Measurements from ENCODE around the gene HDAC8. TPM values are rescaled to one million over a fixed set of nuclear protein-coding genes. Genes with fewer than 3 reads are reported as not detected.

HDAC8 gene
- polyA plus RNA-seq (42.9 and 54.0 TPM in 2 replicates), polyA minus RNA-seq (46.3 and 62.3 TPM in 2 replicates)

DNA sequence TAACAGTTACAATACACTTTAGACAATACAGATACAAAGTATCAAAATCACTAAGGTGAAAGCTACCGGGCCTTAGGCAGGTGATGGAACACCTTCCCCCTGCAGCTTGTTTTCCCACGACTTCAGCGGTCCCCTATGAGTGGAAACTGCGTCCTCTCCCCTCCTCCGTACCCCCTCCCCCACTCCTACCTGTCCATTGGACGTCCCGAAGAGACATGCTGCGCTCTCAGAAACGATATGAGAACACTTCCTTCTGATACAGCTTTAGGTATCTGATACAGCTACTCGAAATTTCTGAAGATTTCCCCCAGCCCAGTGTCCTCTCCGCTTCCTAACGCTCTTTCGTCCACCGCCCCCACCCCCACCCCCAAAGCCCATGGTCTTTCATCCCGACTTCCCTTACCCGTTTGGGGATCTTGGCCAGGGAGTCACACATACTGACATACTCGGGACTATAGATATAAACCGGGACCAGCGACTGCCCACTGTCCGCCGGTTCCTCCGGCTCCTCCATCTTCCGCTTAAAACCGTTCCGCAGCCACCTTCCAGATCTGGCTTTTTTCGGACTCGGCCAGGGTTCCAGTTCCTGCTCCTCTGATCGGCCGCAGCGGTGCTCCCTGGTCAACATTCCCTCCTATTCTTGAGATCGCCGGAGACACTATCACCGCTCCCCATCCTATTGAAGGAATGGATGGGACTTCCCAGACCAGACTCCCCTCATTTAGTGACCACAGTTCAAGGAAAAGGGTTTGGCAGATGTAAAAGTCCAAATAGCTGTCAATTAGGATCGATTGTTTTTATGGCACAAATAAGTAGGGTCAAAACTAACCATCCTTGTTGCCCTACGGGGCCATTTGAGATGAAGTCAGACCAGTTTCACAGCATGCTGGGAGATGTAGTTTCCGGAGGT, at the start of gene HDAC8:
TSS of gene HDAC8 (minus strand) at position 596 of the 910 bp plus-strand sequence. CDS start at position 514, 82 bp downstream.
- Histone ChIP-seq H2AFZ (ENCODE audit: low read depth, low read length) (peak within 1 kb of the TSS; percentile 65), H3K9ac (ENCODE audit: low read length) (peak within 1 kb of the TSS; percentile 72), H3K9me2 (ENCODE audit: insufficient read depth, low read length) (no peaks in the 10 kb centered on the region), H3K27ac (ENCODE audit: low read length) (peak within 1 kb of the TSS; percentile 64), H3K27me3 (ENCODE audit: insufficient read depth, low read depth, low read length) (no peaks in the 10 kb centered on the region), H3K79me2 (replicated peaks; ENCODE audit: insufficient read depth, low read length) (no peaks in the 10 kb centered on the region), H4K20me1 (ENCODE audit: insufficient read depth) (no peaks in the 10 kb centered on the region), H3F3A (ENCODE audit: insufficient read depth, low read length, poor library complexity, severe bottlenecking) (no peaks in the 10 kb centered on the region), H3K9me3 (ENCODE audit: low read length) (no peaks in the 10 kb centered on the region), H3K4me3 (ENCODE audit: low read length) (peak within 1 kb of the TSS; percentile 76), H3K4me2 (ENCODE audit: low read length) (peak within 1 kb of the TSS; percentile 39), H3K36me3 (ENCODE audit: insufficient read depth, low read length) (no peaks in the 10 kb centered on the region)
- TF ChIP-seq EP300 (conservative IDR thresholded peaks at IDR 0.05; ENCODE audit: poor library complexity, severe bottlenecking) (no peak), RAD21 (conservative IDR thresholded peaks at IDR 0.05) (no peak), TAF1 (IDR thresholded peaks at IDR 0.05; ENCODE audit: low read depth) (peak; percentile 28), MXI1 (conservative IDR thresholded peaks at IDR 0.05; ENCODE audit: poor library complexity, severe bottlenecking) (peak; percentile 18), SMC3 (conservative IDR thresholded peaks at IDR 0.05; ENCODE audit: poor library complexity) (no peak)
- TF ChIP-seq, protein P1, sequence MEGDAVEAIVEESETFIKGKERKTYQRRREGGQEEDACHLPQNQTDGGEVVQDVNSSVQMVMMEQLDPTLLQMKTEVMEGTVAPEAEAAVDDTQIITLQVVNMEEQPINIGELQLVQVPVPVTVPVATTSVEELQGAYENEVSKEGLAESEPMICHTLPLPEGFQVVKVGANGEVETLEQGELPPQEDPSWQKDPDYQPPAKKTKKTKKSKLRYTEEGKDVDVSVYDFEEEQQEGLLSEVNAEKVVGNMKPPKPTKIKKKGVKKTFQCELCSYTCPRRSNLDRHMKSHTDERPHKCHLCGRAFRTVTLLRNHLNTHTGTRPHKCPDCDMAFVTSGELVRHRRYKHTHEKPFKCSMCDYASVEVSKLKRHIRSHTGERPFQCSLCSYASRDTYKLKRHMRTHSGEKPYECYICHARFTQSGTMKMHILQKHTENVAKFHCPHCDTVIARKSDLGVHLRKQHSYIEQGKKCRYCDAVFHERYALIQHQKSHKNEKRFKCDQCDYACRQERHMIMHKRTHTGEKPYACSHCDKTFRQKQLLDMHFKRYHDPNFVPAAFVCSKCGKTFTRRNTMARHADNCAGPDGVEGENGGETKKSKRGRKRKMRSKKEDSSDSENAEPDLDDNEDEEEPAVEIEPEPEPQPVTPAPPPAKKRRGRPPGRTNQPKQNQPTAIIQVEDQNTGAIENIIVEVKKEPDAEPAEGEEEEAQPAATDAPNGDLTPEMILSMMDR (IDR thresholded peaks at IDR 0.05; ENCODE audit: poor library complexity, severe bottlenecking) = no peak

DNA sequence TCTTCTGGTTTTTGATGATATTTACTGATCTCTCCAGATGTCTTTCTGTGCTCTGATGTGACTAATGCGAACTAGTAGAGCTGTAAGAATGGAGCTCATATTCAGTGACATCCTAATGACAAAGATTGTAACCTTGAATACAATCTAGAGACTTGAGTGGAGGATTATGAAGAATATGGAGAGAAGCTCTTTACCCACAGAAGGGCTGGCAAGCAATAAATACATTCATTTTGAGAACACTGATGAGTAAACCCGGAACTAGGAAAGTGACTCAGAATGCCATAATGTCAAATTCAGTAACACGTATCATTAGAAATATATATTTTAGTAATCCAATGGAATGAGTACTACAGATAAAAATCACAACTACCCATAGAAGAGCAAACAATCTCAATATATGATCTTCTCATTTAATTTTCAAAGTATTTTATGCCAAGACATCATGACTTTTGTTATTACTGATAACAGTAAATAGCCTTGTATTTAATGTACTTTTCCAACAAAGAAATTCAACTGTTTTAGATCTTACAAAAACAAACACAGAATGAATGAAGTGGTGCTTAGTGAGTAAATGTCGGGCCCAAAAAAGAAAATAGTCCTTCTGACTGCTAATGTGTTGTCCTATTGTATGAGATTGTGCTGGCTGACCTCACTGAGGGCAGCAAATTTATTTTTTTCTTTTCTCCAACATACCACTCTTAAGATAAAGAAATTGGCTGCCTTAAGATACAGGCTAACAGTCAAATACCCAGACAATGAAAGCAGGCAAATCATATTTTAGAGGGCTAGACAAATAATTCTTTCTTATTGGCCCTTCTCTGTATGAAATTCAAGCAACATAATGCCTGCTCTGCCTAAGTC, 49.2 kb upstream of the HDAC8 start:
- no peak overlapping the region for H3K4me2 ChIP-seq (ENCODE audit: low read length)

More for the DNA sequence above, 49.2 kb upstream of the HDAC8 start:
- no peaks in the 10 kb centered on the region for H3K79me2 ChIP-seq (replicated peaks; ENCODE audit: insufficient read depth, low read length)
- H4K20me1 ChIP-seq (ENCODE audit: insufficient read depth) = no peaks in the 10 kb centered on the region
- no peaks in the 10 kb centered on the region for H3K36me3 ChIP-seq (ENCODE audit: insufficient read depth, low read length)
- TF ChIP-seq, protein P1 (IDR thresholded peaks at IDR 0.05; ENCODE audit: poor library complexity, severe bottlenecking) = no peak
- TF ChIP-seq, protein P2, sequence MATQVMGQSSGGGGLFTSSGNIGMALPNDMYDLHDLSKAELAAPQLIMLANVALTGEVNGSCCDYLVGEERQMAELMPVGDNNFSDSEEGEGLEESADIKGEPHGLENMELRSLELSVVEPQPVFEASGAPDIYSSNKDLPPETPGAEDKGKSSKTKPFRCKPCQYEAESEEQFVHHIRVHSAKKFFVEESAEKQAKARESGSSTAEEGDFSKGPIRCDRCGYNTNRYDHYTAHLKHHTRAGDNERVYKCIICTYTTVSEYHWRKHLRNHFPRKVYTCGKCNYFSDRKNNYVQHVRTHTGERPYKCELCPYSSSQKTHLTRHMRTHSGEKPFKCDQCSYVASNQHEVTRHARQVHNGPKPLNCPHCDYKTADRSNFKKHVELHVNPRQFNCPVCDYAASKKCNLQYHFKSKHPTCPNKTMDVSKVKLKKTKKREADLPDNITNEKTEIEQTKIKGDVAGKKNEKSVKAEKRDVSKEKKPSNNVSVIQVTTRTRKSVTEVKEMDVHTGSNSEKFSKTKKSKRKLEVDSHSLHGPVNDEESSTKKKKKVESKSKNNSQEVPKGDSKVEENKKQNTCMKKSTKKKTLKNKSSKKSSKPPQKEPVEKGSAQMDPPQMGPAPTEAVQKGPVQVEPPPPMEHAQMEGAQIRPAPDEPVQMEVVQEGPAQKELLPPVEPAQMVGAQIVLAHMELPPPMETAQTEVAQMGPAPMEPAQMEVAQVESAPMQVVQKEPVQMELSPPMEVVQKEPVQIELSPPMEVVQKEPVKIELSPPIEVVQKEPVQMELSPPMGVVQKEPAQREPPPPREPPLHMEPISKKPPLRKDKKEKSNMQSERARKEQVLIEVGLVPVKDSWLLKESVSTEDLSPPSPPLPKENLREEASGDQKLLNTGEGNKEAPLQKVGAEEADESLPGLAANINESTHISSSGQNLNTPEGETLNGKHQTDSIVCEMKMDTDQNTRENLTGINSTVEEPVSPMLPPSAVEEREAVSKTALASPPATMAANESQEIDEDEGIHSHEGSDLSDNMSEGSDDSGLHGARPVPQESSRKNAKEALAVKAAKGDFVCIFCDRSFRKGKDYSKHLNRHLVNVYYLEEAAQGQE (IDR thresholded peaks at IDR 0.05; ENCODE audit: borderline replicate concordance) = no peak
- no peak for TF ChIP-seq SMC3 (conservative IDR thresholded peaks at IDR 0.05; ENCODE audit: poor library complexity)
- no peak for TF ChIP-seq EZH2 (IDR thresholded peaks at IDR 0.05; ENCODE audit: borderline replicate concordance, insufficient read depth, low read length, poor library complexity, severe bottlenecking)
- no peak for TF ChIP-seq RAD21 (conservative IDR thresholded peaks at IDR 0.05)
- TF ChIP-seq POLR2AphosphoS5 (IDR thresholded peaks at IDR 0.05) = no peak
- no peak for TF ChIP-seq EP300 (conservative IDR thresholded peaks at IDR 0.05; ENCODE audit: poor library complexity, severe bottlenecking)
- no peak for TF ChIP-seq MXI1 (conservative IDR thresholded peaks at IDR 0.05; ENCODE audit: poor library complexity, severe bottlenecking)
- TF ChIP-seq TAF1 (IDR thresholded peaks at IDR 0.05; ENCODE audit: low read depth) = no peak
- H3K27me3 ChIP-seq (ENCODE audit: insufficient read depth, low read depth, low read length) = no peaks in the 10 kb centered on the region
- no peak overlapping the region for H2AFZ ChIP-seq (ENCODE audit: low read depth, low read length)
- no peaks in the 10 kb centered on the region for H3K9me3 ChIP-seq (ENCODE audit: low read length)
- no peaks in the 10 kb centered on the region for H3F3A ChIP-seq (ENCODE audit: insufficient read depth, low read length, poor library complexity, severe bottlenecking)
- no peak overlapping the region for H3K4me3 ChIP-seq (ENCODE audit: low read length)
- no peaks in the 10 kb centered on the region for H3K9me2 ChIP-seq (ENCODE audit: insufficient read depth, low read length)
- no peak overlapping the region for H3K27ac ChIP-seq (ENCODE audit: low read length)
- no peak overlapping the region for H3K9ac ChIP-seq (ENCODE audit: low read length)

Data from neural cell (in vitro differentiated cells).